ENCODE measurements around the gene SMCO2.
A peak's percentile ranks its signal among the peaks of the same experiment; 100 is the strongest.

The SMCO2 gene

GRCh38 chr12:27547592-27547991, 101.1 kb downstream of the SMCO2 start:
- Histone ChIP-seq H3K27me3 (replicated peaks; ENCODE audit: control insufficient read depth, insufficient read depth, low read length) (no peaks in the 10 kb centered on the region), H3K4me3 (ENCODE audit: low read length) (no peak overlapping the region), H3K36me3 (ENCODE audit: control insufficient read depth, insufficient read depth, low read length, severe bottlenecking) (no peaks in the 10 kb centered on the region), H3K9ac (ENCODE audit: low read length) (no peak overlapping the region), H3K4me1 (ENCODE audit: control insufficient read depth, insufficient read depth, low read length) (peaks cover 43% of the 10 kb centered on the region), H3K9me3 (ENCODE audit: control insufficient read depth, low read length) (no peaks in the 10 kb centered on the region)
- no peak for DNase-seq (ENCODE audit: low read depth)

GRCh38 chr12:27548301-27549199, 102.0 kb downstream of the SMCO2 start:
- Histone ChIP-seq H3K4me3 (ENCODE audit: low read length) (peak overlapping the region; percentile 40), H3K36me3 (ENCODE audit: control insufficient read depth, insufficient read depth, low read length, severe bottlenecking) (no peaks in the 10 kb centered on the region), H3K9ac (ENCODE audit: low read length) (no peak overlapping the region), H3K9me3 (ENCODE audit: control insufficient read depth, low read length) (no peaks in the 10 kb centered on the region), H3K4me1 (ENCODE audit: control insufficient read depth, insufficient read depth, low read length) (peaks cover 52% of the 10 kb centered on the region), H3K27me3 (replicated peaks; ENCODE audit: control insufficient read depth, insufficient read depth, low read length) (no peaks in the 10 kb centered on the region)
- DNase-seq (ENCODE audit: low read depth) = no peak

GRCh38 chr12:27549236-27549800, 102.8 kb downstream of the SMCO2 start:
- peak overlapping the region; percentile 74 for H3K9ac ChIP-seq (ENCODE audit: low read length)
- no peaks in the 10 kb centered on the region for H3K36me3 ChIP-seq (ENCODE audit: control insufficient read depth, insufficient read depth, low read length, severe bottlenecking)
- H3K9me3 ChIP-seq (ENCODE audit: control insufficient read depth, low read length) = no peaks in the 10 kb centered on the region
- DNase-seq (ENCODE audit: low read depth) = peak; percentile 77
- H3K27me3 ChIP-seq (replicated peaks; ENCODE audit: control insufficient read depth, insufficient read depth, low read length) = no peaks in the 10 kb centered on the region
- H3K4me3 ChIP-seq (ENCODE audit: low read length) = peak overlapping the region; percentile 70
- peaks cover 60% of the 10 kb centered on the region for H3K4me1 ChIP-seq (ENCODE audit: control insufficient read depth, insufficient read depth, low read length)

GRCh38 chr12:27549801-27550652, 103.5 kb downstream of the SMCO2 start:
- H3K4me3 ChIP-seq (ENCODE audit: low read length) = peak overlapping the region; percentile 70
- H3K36me3 ChIP-seq (ENCODE audit: control insufficient read depth, insufficient read depth, low read length, severe bottlenecking) = no peaks in the 10 kb centered on the region
- DNase-seq (ENCODE audit: low read depth) = peak; percentile 96

GRCh38 chr12:27550653-27550975, 104.1 kb downstream of the SMCO2 start:
- Histone ChIP-seq H3K4me1 (ENCODE audit: control insufficient read depth, insufficient read depth, low read length) (peaks cover 73% of the 10 kb centered on the region), H3K27me3 (replicated peaks; ENCODE audit: control insufficient read depth, insufficient read depth, low read length) (no peaks in the 10 kb centered on the region), H3K9ac (ENCODE audit: low read length) (no peak overlapping the region), H3K4me3 (ENCODE audit: low read length) (no peak overlapping the region), H3K36me3 (ENCODE audit: control insufficient read depth, insufficient read depth, low read length, severe bottlenecking) (no peaks in the 10 kb centered on the region), H3K9me3 (ENCODE audit: control insufficient read depth, low read length) (no peaks in the 10 kb centered on the region)
- no peak for DNase-seq (ENCODE audit: low read depth)

More at GRCh38 chr12:27549801-27550652, 103.5 kb downstream of the SMCO2 start:
- H3K27me3 ChIP-seq (replicated peaks; ENCODE audit: control insufficient read depth, insufficient read depth, low read length) = no peaks in the 10 kb centered on the region
- no peaks in the 10 kb centered on the region for H3K9me3 ChIP-seq (ENCODE audit: control insufficient read depth, low read length)
- peak overlapping the region; percentile 74 for H3K9ac ChIP-seq (ENCODE audit: low read length)
- peaks cover 67% of the 10 kb centered on the region for H3K4me1 ChIP-seq (ENCODE audit: control insufficient read depth, insufficient read depth, low read length)

GRCh38 chr12:27551172-27551840, 104.8 kb downstream of the SMCO2 start:
- no peaks in the 10 kb centered on the region for H3K36me3 ChIP-seq (ENCODE audit: control insufficient read depth, insufficient read depth, low read length, severe bottlenecking)
- H3K9ac ChIP-seq (ENCODE audit: low read length) = no peak overlapping the region
- peaks cover 80% of the 10 kb centered on the region for H3K4me1 ChIP-seq (ENCODE audit: control insufficient read depth, insufficient read depth, low read length)
- H3K9me3 ChIP-seq (ENCODE audit: control insufficient read depth, low read length) = no peaks in the 10 kb centered on the region
- peak overlapping the region; percentile 16 for H3K4me3 ChIP-seq (ENCODE audit: low read length)
- no peaks in the 10 kb centered on the region for H3K27me3 ChIP-seq (replicated peaks; ENCODE audit: control insufficient read depth, insufficient read depth, low read length)
- DNase-seq (ENCODE audit: low read depth) = no peak

All from adipocyte (in vitro differentiated cells).